ENCODE data around the gene GAS7.

Gene GAS7

DNA sequence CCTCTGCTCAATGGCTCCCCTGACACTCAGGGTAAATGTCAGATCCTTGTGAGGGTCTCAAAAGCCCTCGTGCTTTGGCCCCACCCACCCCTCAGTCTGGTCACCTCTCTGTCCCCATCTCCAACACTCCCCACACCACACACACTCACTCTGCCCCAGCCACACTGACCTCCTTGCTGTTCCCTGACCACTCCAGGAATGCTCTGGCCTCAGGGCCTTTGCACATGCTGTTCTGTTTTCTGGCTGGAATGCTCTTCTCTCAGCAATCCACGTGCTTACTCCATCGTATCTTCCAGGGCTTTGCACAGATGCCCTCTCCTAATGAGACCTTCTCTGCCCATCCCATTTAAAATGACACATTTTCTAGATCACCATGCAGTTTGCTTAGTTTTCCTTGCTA lies 28.2 kb downstream of the GAS7 start:
- TF ChIP-seq, protein P1, sequence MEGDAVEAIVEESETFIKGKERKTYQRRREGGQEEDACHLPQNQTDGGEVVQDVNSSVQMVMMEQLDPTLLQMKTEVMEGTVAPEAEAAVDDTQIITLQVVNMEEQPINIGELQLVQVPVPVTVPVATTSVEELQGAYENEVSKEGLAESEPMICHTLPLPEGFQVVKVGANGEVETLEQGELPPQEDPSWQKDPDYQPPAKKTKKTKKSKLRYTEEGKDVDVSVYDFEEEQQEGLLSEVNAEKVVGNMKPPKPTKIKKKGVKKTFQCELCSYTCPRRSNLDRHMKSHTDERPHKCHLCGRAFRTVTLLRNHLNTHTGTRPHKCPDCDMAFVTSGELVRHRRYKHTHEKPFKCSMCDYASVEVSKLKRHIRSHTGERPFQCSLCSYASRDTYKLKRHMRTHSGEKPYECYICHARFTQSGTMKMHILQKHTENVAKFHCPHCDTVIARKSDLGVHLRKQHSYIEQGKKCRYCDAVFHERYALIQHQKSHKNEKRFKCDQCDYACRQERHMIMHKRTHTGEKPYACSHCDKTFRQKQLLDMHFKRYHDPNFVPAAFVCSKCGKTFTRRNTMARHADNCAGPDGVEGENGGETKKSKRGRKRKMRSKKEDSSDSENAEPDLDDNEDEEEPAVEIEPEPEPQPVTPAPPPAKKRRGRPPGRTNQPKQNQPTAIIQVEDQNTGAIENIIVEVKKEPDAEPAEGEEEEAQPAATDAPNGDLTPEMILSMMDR (IDR thresholded peaks at IDR 0.05): no peak

DNA sequence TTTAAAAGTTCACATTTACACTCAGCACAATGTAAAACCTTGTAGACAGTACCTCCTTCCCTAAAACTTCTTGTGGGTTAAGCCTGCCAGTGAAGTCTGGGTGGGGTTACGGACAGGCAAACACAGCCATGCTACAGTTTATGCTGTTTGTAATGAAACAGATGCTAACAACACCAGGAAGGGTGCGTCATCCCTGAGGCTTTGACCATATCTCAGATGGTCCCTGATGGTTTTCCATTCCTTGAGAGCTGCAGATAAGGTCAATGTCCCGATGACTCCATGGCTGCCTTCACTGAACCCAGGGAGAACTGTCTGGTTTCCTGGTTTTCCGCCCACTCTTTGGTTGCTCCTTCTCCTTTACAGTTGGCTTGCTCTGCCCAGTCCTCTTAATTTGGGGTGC lies 29.1 kb downstream of the GAS7 start:
- TF ChIP-seq, protein P1 (IDR thresholded peaks at IDR 0.05): no peak

DNA sequence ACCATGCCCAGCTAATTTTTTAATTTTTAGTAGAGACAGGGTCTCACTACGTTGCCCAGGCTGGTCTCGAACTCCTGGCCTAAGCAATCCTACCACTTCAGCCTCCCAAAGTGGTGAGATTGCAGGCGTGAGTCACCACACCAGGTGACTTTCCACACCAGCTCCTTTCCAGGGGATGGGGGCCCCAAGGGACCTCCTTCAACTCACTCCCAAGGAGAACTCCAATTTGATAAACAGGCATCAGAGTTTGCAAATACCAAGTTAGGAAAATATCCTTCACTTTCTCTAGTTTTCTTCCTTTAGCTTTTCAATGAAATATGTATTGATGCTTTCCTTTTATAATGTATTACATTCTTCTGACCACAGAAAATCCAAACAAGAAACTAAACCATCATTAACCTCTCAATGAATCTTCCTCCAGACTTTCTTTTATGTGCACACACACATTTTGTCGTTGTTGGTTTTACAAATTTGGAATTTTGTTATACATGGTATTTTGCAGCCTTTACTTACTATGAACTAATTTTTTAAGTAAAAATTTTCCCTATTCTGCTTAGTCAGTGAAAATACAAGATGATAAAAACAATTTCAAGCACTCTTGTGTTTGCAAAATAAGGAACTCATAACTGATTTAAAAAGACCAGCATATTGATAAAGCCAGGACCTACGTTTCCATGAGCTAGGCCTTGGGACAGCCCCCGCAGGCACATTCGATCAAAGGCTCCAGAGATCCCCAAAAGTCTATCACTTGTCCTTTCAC lies 32.0 kb downstream of the GAS7 start:
- TF ChIP-seq, protein P1 (IDR thresholded peaks at IDR 0.05): no peak

DNA sequence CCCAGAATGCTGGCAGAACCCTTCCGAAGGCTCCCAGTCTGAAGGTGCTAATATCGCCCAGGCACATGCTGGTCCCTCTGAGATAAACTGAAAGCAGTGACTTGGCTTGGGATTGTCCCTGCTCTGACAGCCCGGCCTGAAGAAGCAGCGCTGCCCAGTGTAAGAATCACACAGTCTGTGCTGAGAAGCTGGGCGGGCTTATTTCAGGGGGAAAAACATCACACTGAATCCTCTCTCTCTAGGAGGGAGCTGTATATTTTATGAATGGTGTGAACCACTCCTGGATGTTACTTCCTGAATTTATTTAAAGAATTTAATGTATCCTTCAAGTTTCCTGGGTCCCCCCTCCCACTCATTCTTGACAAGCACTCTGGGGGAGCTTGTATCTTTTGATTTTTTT lies 36.3 kb downstream of the GAS7 start:
- TF ChIP-seq, protein P1 (IDR thresholded peaks at IDR 0.05): no peak

DNA sequence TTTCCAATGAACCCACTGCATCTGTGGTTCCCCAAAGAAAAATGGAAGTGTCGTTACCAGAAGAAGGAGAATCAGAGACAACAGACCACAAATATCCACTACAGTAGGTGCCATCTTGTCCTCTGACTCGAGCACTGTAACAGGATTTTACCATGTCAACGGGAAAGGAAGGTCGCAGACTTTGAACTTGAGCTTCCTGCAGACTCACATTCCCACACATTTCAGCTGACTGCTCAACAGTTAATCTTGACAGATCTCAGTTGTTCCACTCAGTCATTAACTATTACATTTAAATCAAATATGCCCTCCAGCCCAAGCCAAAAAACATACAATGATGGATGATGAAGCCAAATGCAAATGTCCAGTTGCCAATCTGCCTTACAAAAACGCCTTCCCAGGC lies 37.0 kb downstream of the GAS7 start:
- TF ChIP-seq, protein P1 (IDR thresholded peaks at IDR 0.05): no peak

DNA sequence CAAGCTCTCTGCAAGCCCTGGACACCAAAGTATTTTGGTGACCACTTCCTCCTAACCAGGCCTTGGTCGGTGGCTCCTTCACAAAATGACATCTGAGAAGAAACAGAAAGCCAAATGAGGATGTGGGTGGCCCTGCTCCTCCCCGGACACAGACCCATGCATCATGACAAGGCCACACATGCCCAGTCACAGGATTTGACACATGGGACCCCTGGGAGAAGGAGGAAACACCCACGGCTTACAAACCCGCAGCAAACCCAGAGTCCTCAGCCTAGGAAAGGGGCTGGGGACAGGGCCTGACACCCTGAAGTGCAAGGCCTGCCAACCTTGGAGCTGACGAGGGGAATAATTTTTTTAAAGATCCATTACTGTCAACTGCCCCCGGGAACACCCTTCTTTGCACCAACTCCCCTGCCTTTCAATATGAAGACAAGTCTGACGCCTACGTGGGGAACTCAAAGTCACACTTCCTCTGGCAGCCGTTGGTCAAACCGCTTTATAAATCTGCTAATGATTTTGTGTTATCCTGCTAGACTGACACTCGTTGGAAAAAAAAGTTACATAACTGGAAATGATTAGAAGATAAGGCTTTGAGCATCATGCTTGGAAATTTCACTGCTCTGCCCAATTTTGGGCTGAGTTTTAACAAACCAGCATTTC lies 41.3 kb downstream of the GAS7 start:
- TF ChIP-seq, protein P1 (IDR thresholded peaks at IDR 0.05): no peak

DNA sequence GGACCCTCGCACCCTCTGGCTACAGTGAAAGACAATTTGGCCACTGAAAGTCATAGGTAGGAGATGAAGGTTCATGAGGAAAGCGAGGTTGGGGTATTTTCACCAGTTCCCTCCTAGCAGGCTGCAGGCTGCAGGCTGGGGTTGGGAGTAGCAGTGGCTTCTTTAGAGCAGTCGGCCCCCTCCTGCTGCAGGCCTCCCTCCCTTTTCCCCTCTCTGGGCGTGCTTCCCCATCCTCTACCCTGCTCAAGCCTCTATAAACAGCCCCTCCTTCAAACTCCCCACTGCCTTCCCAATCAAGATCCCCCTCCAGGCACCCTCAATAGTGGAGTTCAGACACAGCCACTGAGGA lies 41.8 kb downstream of the GAS7 start:
- TF ChIP-seq, protein P1 (IDR thresholded peaks at IDR 0.05): no peak
